ENCODE results near the gene TMEM254. TPM values are rescaled to one million over a fixed set of nuclear protein-coding genes. Genes with fewer than 3 reads are reported as not detected.

The TMEM254 gene
- total RNA-seq, 1 experiment from 2014 or later: 36.9 TPM

DNA sequence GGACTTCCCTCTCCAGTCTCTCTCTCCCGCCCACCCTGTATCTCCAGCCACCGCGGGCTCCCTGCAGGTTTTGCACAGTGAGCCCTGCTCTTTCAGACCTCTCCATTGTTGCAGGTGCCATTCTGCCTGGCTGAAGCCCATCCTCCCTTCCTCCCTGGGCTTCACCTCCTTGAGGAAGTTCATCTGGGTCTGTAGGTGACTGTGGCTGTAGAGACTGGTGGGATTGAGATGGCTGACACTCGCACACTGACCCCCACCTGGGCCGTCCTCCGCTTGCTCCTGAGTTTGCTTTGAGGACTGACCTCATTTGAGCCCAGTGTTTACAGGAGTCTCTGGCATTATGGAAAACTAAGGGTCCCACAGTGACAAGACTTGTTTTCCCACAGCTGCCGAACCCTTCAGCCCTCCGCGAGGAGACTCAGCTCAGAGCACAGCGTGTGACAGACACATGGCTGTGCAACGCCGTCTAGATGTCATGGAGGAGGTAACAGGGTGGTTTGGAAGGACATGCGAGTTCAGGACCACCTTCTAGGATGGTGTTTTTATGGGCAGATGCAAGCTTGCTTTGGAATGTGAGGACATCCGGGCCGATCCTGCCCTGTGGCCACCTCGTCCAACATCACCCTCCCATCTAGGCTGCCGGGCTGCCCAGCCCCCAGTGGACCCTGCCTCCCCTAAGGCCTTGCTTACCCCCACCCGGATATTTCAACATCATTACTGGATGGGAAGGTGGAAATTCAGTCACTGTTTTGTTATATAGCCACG, 63.4 kb downstream of the TMEM254 start:
- H3K27ac ChIP-seq (ENCODE audit: low read length): no peak overlapping the region
- H3K9ac ChIP-seq (ENCODE audit: low read length): no peak overlapping the region
- no peaks in the 10 kb centered on the region for H4K20me1 ChIP-seq (ENCODE audit: insufficient read depth, low read depth, low read length)
- no peaks in the 10 kb centered on the region for H3K9me3 ChIP-seq (ENCODE audit: low read length)
- DNase-seq: no peak
- no peak overlapping the region for H2AFZ ChIP-seq (ENCODE audit: low read length)
- H3K36me3 ChIP-seq (ENCODE audit: insufficient read depth, low read length): no peaks in the 10 kb centered on the region
- H3K4me1 ChIP-seq (ENCODE audit: low read length): no peaks in the 10 kb centered on the region
- H3K4me2 ChIP-seq (ENCODE audit: low read depth, low read length, poor library complexity, severe bottlenecking): no peak overlapping the region
- no peaks in the 10 kb centered on the region for H3K27me3 ChIP-seq (ENCODE audit: low read length)
- H3K4me3 ChIP-seq (ENCODE audit: low read length): no peak overlapping the region
- H3K9me2 ChIP-seq (replicated peaks; ENCODE audit: insufficient read depth, low read length): no peaks in the 10 kb centered on the region
- H3K79me2 ChIP-seq (ENCODE audit: low read length): no peaks in the 10 kb centered on the region

Other genes with a start within 250 kb of the TMEM254 start
- not detected in 2 replicates for gene SFTPD, start 129.6 kb upstream of the TMEM254 start, total RNA-seq (2014; rRNA removed; shearing (Covaris generic); ENCODE audit: low replicate concordance)
- not detected in 2 replicates for gene PLAC9, start 54.1 kb downstream of the TMEM254 start, total RNA-seq (2014; rRNA removed; shearing (Covaris generic); ENCODE audit: low replicate concordance)
- gene ANXA11, start 126.9 kb downstream of the TMEM254 start, total RNA-seq (2014; rRNA removed; shearing (Covaris generic); ENCODE audit: low replicate concordance): 56.0 and 88.2 TPM in 2 replicates
- not detected in 2 replicates for gene MAT1A, start 211.0 kb downstream of the TMEM254 start, total RNA-seq (2014; rRNA removed; shearing (Covaris generic); ENCODE audit: low replicate concordance)

All from Karpas-422 (cell line).